Transverse colon (tissue), 1 donor: Measurements from ENCODE around the gene DNAI7.

Experiments used
- EP300 ChIP-seq: sonication (generic); formaldehyde crosslinking; IDR thresholded peaks from one replicate; pipeline ENCODE4 v1.6.1; 2017; ENCODE audit warnings: antibody characterized with exemption, low read depth
- POLR2A ChIP-seq: fragments of 450-650 bp; IDR thresholded peaks from one replicate; pipeline ENCODE4 v1.6.1; 2016; ENCODE audit warnings: antibody characterized with exemption, mild to moderate bottlenecking, moderate library complexity

DNA sequence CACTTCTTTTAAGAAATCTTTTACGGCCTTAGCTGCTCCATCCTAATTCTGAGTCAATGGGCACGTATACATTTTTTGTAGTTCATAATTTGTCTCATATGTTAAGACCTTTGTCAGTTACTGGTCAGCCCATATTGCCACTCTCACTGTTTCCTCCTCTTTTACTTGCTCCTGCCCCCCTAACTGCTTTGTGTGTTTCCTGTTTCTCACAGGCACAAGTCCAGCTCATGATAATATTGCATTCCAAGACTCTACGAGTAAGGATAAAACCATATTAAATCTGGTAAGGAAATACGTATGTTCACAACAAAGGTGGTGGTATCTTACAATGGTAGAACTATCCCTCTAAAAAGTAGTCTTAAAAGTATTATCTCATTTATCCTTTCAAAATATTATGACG is 111.7 kb downstream of the DNAI7 start:
- no peak for TF ChIP-seq POLR2A
- TF ChIP-seq EP300, result no peak
